CD4-positive, CD25-positive, alpha-beta regulatory T cell (primary cell): ENCODE results near the gene FAM222B. TPM values are rescaled to one million over a fixed set of nuclear protein-coding genes. Genes with fewer than 3 reads are reported as not detected.
"Not testable (repeated sequence)": the region's sequence is repeated elsewhere in the genome, so short reads cannot be mapped to it uniquely, and the experiment has no call there.

Experiments
- ATAC-seq, 2 donors: fragments of 150-1000 bp; cut with Tn5 transposase; one replicate each; pipeline ENCODE4 v1.10.0; 2021; ENCODE audit warnings: low read depth in 2 of 2, moderate number of reproducible peaks in 2 of 2, moderate library complexity in 1 of 2
- DNase-seq, 3 donors: peaks; one replicate each; pipeline versions ENCODE4 v3.0.0 to v3.0.0-alpha.2; 2012 to 2022; ENCODE audit warnings: mixed read lengths in 1 of 3
- H3K27ac ChIP-seq: one replicate; pipeline ENCODE4 v1.7.0; 2013; ENCODE audit warnings: mild to moderate bottlenecking, low read length; ENCODE audit not compliant: insufficient read depth, poor library complexity, severe bottlenecking
- H3K27me3 ChIP-seq: one replicate; pipeline ENCODE4 v1.7.0; 2013; ENCODE audit warnings: low read length; ENCODE audit not compliant: control insufficient read depth, insufficient read depth
- H3K36me3 ChIP-seq: one replicate; pipeline ENCODE4 v1.7.0; 2013; ENCODE audit warnings: mild to moderate bottlenecking, low read length, moderate library complexity; ENCODE audit not compliant: control insufficient read depth, insufficient read depth
- H3K4me1 ChIP-seq: 2 replicates; pipeline ENCODE4 v1.7.0; 2013; ENCODE audit warnings: mild to moderate bottlenecking, low read length; ENCODE audit not compliant: insufficient read depth, control insufficient read depth, poor library complexity, severe bottlenecking
- H3K4me3 ChIP-seq: one replicate; pipeline ENCODE4 v1.7.0; 2013; ENCODE audit warnings: low read depth, mild to moderate bottlenecking, low read length, moderate library complexity
- H3K9me3 ChIP-seq, 2 experiments: 1 replicate in 1 of 2; 2 replicates in 1 of 2; pipeline ENCODE4 v1.7.0; 2013; ENCODE audit warnings: low read length in 2 of 2, mild to moderate bottlenecking in 1 of 2, moderate library complexity in 1 of 2; ENCODE audit not compliant: control insufficient read depth in 2 of 2
- H3K27ac Mint-ChIP-seq, 3 donors: one replicate each; pipeline ENCODE4 v1.8.0; 2020 to 2022; ENCODE audit warnings: mild to moderate bottlenecking in 3 of 3, mixed read lengths in 3 of 3, moderate library complexity in 2 of 3
- H3K27me3 Mint-ChIP-seq: one replicate; pipeline ENCODE4 v1.8.0; 2022; ENCODE audit warnings: mild to moderate bottlenecking, mixed read lengths
- H3K36me3 Mint-ChIP-seq: one replicate; pipeline ENCODE4 v1.8.0; 2020; ENCODE audit warnings: mixed read lengths
- H3K4me1 Mint-ChIP-seq, 4 donors: one replicate each; pipeline ENCODE4 v1.8.0; 2020 to 2022; ENCODE audit warnings: mixed read lengths in 4 of 4, mild to moderate bottlenecking in 1 of 4
- H3K4me3 Mint-ChIP-seq, 4 donors: one replicate each; pipeline ENCODE4 v1.8.0; 2020 to 2022; ENCODE audit warnings: mild to moderate bottlenecking in 4 of 4, mixed read lengths in 4 of 4, moderate library complexity in 3 of 4
- H3K9me3 Mint-ChIP-seq, 7 donors: one replicate each; pipeline ENCODE4 v1.8.0; 2020 to 2022; ENCODE audit warnings: mixed read lengths in 7 of 7, mild to moderate bottlenecking in 3 of 7, moderate library complexity in 2 of 7
- polyA plus RNA-seq, 4 donors: library from polyadenylated mRNA; unstranded; fragments of 300-500 nt; fragmentation: Illumina TruSeq; gene quantifications; one replicate each; pipeline ENCODE4 v1.2.3, GENCODE V29; 2021
- total RNA-seq: library from RNA; stranded (reverse); gene quantifications from one replicate; pipeline ENCODE4 v1.2.3, GENCODE V29; 2022

Gene FAM222B
- total and polyA plus RNA-seq, 5 donors from 2014 or later = 4.4 to 23.4 (median 12.4) TPM

DNA sequence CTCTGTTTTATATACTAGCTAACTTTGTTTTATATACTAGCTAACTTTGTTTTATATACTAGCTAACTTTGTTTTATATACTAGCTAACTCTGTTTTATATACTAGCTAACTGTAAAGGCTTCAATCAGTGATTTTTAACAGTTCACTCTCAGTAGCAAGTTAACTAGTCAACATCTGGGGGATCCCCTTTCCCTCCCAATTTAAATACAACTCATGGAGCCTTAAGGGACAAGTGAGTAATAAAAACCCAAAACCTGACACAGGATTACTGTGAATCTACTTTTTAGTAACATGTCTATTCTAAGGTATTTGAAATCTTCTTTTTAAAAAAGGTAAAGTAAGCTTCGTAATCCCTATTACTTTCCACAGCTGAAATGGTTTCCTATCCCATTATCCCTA, 32.2 kb downstream of the FAM222B start:
- ATAC-seq (no peak), DNase-seq (peak in 1 of 3 donors; percentile 16)
- H3K9me3 Mint-ChIP-seq = no peaks in the 10 kb centered on the region
- Histone ChIP-seq H3K36me3 (peaks cover 14% of the 10 kb centered on the region), H3K9me3 (no peaks in the 10 kb centered on the region), H3K27me3 (no peaks in the 10 kb centered on the region), H3K4me3 (peak overlapping the region; percentile 34), H3K27ac (no peak overlapping the region), H3K4me1 (peaks cover 19% of the 10 kb centered on the region)
- H3K27me3 Mint-ChIP-seq = no peaks in the 10 kb centered on the region
- H3K4me3 Mint-ChIP-seq = peak overlapping the region in 2 of 4 donors; percentile 55 to 95
- peaks cover 5% of the 10 kb centered on the region for H3K36me3 Mint-ChIP-seq
- peaks cover 9 to 54% (median 34%) of the 10 kb centered on the region in 4 donors for H3K4me1 Mint-ChIP-seq
- H3K27ac Mint-ChIP-seq = peak overlapping the region in 1 of 3 donors; percentile 9

DNA sequence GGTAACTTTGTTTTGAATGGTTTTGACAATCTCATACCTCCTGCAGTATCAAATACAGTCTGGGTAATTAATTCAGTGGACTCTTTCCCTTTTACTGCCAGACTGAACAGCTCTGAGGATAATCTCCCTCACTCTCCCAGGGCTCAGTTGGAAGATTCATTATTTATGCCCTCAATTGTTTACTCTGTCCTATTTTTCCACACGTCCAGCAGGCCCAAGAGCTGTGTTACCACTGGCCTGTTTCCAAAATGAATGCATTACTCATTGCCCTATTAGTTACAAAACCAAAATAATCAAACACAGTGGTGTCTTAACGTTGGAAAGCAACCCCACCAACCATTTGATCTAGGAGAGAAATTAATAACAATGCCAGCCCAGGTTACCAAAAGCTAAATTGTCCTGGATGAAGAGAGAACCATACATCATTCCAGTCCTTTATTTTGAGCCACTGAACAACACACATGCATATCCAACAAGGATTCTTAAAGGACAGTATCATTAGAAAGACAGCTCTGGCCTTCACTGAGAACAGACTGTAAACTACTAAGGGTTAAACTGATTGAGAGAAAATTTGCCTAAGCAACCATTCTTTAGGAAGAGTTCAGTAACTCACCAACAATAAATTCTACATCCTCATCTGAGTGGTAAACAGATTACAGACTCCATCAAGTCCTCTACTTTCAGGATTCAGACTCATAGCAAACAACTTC, 34.5 kb downstream of the FAM222B start:
- peak overlapping the region; percentile 42 to 60 (median 49) for H3K27ac Mint-ChIP-seq
- Histone ChIP-seq H3K4me1 (peaks cover 19% of the 10 kb centered on the region), H3K4me3 (no peak overlapping the region), H3K27ac (no peak overlapping the region), H3K9me3 (no peaks in the 10 kb centered on the region), H3K27me3 (no peaks in the 10 kb centered on the region), H3K36me3 (peaks cover 24% of the 10 kb centered on the region)
- no peaks in the 10 kb centered on the region for H3K27me3 Mint-ChIP-seq
- ATAC-seq (no peak), DNase-seq (no peak)
- peaks cover 7 to 54% (median 35%) of the 10 kb centered on the region in 4 donors for H3K4me1 Mint-ChIP-seq
- H3K4me3 Mint-ChIP-seq = peak overlapping the region in 1 of 4 donors; percentile 41
- peaks cover 8% of the 10 kb centered on the region for H3K36me3 Mint-ChIP-seq
- no peaks in the 10 kb centered on the region for H3K9me3 Mint-ChIP-seq

DNA sequence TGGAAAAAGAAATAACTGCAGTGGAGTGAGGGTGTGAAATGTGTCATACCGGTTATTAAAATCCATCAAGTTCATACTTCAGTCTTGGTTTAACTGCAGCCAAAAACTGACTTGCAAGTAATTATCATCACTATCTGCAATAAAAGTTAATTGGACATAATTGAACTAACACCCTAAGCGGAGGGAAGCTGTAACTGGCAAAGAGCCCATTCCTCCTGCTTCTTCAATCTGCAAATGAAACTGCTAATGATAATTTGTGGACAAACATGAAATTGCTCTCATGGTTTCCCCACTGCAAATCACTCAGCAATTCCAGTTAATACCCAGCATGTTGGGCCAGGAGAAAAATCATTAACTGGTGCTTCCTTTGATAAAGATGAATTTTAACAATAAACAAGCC, 46.5 kb downstream of the FAM222B start:
- no peak overlapping the region for H3K4me3 Mint-ChIP-seq
- no peaks in the 10 kb centered on the region for H3K9me3 Mint-ChIP-seq
- ATAC-seq = no peak
- peaks cover 4% of the 10 kb centered on the region for H3K36me3 Mint-ChIP-seq
- H3K27me3 Mint-ChIP-seq = no peaks in the 10 kb centered on the region
- H3K27me3 ChIP-seq = no peaks in the 10 kb centered on the region
- H3K27ac ChIP-seq = no peak overlapping the region
- peak overlapping the region in 1 of 3 donors; percentile 32 for H3K27ac Mint-ChIP-seq
- DNase-seq = no peak
- H3K36me3 ChIP-seq = no peaks in the 10 kb centered on the region
- peaks cover 10 to 29% (median 13%) of the 10 kb centered on the region in 4 donors for H3K4me1 Mint-ChIP-seq
- peaks cover 3% of the 10 kb centered on the region for H3K4me1 ChIP-seq
- no peak overlapping the region for H3K4me3 ChIP-seq
- H3K9me3 ChIP-seq = no peaks in the 10 kb centered on the region

DNA sequence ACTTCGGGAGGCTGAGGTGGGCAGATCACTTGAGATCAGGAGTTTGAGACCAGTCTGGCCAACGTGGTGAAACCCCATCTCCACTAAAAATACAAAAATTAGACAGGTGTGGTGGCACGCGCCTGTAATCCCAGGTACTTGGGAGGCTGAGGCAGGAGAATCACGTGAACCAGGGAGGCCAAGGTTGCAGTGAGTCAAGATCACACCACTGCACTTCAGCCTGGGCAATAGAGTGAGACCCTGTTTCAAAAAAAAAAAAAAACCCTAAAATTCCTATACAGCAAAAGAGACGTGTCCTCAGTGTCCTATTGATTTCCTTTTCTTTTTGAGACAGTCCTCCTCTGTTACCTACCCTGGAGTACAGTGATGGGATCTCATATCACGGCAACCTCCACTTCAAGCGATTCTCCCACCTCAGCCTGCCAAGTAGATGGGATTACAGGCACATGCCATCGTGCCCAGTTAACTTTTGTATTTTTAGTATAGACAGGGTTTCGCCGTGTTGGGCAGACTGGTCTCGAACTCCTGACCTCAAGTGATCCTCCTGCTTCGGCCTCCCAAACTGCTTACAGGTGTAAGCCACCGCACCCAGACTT, 47.6 kb downstream of the FAM222B start:
- not testable (repeated sequence) for DNase-seq, H3K27ac ChIP-seq, H3K36me3 ChIP-seq, H3K27me3 Mint-ChIP-seq, H3K36me3 Mint-ChIP-seq, H3K4me3 Mint-ChIP-seq, H3K27ac Mint-ChIP-seq, H3K9me3 ChIP-seq, H3K9me3 Mint-ChIP-seq, H3K4me1 ChIP-seq, H3K27me3 ChIP-seq, H3K4me3 ChIP-seq, ATAC-seq
- peaks cover 17 to 36% (median 19%) of the 10 kb centered on the region in 4 donors for H3K4me1 Mint-ChIP-seq

DNA sequence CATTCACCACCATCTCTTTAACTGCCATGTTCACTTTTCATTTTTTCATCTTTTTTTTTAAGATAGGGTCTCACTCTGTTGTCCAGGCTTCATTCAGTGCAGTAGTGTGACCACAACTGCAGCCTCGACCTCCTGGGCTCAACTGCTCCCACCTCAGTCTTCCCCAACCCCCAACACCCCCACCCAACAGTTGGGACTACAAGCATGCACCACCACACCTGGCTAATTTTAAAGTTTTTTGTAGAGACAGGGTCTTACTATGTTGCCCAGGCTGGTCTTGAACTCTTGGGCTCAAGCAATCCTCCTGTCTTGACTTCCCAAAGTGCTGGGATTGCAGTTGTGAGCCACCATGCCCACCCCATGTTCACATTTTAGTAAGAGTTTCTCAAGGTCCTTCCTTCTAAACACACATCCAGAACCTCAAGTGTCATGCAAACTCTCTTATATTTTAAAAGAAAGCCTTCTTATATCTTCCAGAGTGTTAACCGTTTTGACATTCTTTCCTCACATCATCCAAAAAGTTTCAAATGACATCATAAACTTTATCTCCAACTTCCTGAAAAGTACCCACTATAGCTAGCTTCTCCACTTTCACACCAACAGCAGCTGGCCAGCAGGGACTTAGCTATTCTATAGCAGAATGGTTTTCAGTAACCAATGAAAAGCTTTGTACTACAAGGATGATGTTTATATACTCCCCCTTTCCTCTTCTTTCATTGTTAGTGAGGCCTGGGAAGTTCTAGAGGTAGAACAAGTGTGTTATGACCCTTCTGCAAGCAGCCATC, 49.5 kb downstream of the FAM222B start:
- no peaks in the 10 kb centered on the region for H3K9me3 Mint-ChIP-seq
- H3K4me1 ChIP-seq = peaks cover 3% of the 10 kb centered on the region
- no peak for ATAC-seq
- no peaks in the 10 kb centered on the region for H3K27me3 Mint-ChIP-seq
- H3K36me3 Mint-ChIP-seq = peaks cover 4% of the 10 kb centered on the region
- no peak for DNase-seq
- no peak overlapping the region for H3K4me3 Mint-ChIP-seq
- H3K27ac ChIP-seq = no peak overlapping the region
- no peaks in the 10 kb centered on the region for H3K9me3 ChIP-seq
- H3K4me3 ChIP-seq = no peak overlapping the region
- H3K27me3 ChIP-seq = no peaks in the 10 kb centered on the region
- H3K36me3 ChIP-seq = no peaks in the 10 kb centered on the region
- H3K4me1 Mint-ChIP-seq = peaks cover 17 to 43% (median 27%) of the 10 kb centered on the region in 4 donors
- H3K27ac Mint-ChIP-seq = peak overlapping the region; percentile 48 to 72 (median 59)

DNA sequence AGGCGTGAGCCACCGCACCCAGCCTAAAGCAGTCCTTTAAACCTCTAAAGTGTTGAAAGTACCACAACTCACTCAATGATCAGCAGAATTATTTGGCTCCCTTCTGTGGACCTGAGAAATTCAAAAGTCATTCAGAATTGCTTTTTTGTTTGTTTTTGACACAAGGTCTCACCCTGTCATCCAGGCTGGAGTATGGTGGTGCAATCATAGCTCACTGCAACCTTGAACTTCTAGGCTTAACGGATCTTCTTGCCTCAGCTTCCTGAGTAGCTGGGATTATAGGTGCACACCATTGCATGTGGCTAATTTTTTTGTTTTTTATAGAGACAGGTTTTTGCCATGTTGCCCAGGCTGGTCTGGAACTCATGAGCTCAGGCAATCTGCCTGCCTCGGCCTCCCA, 54.5 kb downstream of the FAM222B start:
- Mint-ChIP-seq H3K9me3 (no peaks in the 10 kb centered on the region), H3K4me3 (no peak overlapping the region)

DNA sequence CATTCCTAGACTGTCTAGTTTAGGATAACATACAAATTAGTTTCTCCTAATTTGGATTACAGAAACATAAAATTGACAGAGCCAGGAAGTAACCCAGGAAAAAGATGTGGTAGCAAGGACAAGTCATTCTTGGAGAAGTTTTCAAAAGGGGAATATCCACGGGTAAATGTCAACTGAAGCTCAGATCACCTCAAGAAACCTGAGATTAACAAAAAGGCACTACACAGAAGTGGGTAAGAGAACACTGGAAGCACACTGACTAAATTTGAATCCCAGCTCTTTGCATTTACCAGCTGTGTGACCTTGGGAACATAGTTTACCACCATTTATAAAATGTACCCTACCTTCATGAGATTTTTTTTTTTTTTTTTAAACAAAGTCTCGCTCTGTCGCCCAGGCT, 59.4 kb downstream of the FAM222B start:
- no peak overlapping the region for H3K4me3 Mint-ChIP-seq
- H3K4me1 Mint-ChIP-seq = peaks cover under 1 to 27% (median 18%) of the 10 kb centered on the region in 4 donors
- H3K9me3 Mint-ChIP-seq = no peaks in the 10 kb centered on the region
- H3K36me3 ChIP-seq = no peaks in the 10 kb centered on the region
- H3K27me3 ChIP-seq = no peaks in the 10 kb centered on the region
- no peaks in the 10 kb centered on the region for H3K4me1 ChIP-seq
- no peak for ATAC-seq
- H3K36me3 Mint-ChIP-seq = peaks cover 9% of the 10 kb centered on the region
- H3K27ac Mint-ChIP-seq = no peak overlapping the region
- no peak overlapping the region for H3K27ac ChIP-seq
- no peak for DNase-seq
- H3K9me3 ChIP-seq = no peaks in the 10 kb centered on the region
- no peak overlapping the region for H3K4me3 ChIP-seq
- H3K27me3 Mint-ChIP-seq = no peaks in the 10 kb centered on the region

More for the DNA sequence above, 54.5 kb downstream of the FAM222B start:
- Histone ChIP-seq H3K27me3 (no peaks in the 10 kb centered on the region), H3K27ac (no peak overlapping the region), H3K4me1 (no peaks in the 10 kb centered on the region), H3K36me3 (no peaks in the 10 kb centered on the region), H3K9me3 (no peaks in the 10 kb centered on the region), H3K4me3 (no peak overlapping the region)
- H3K4me1 Mint-ChIP-seq = peaks cover 8 to 28% (median 18%) of the 10 kb centered on the region in 4 donors
- H3K27me3 Mint-ChIP-seq = no peaks in the 10 kb centered on the region
- DNase-seq (no peak), ATAC-seq (no peak)
- peak overlapping the region in 1 of 3 donors; percentile 47 for H3K27ac Mint-ChIP-seq
- peaks cover under 1% of the 10 kb centered on the region for H3K36me3 Mint-ChIP-seq
